GM12874 (cell line): ENCODE results near the gene ELP6.

Experiments
- CTCF ChIP-seq: IDR thresholded peaks from 2 replicates; pipeline ENCODE4 v1.5.1; 2011; ENCODE audit warnings: low read depth, mild to moderate bottlenecking, control low read depth, low read length, moderate library complexity; ENCODE audit not compliant: insufficient read depth

The ELP6 gene

GRCh38 chr3:47482366-47482765 is 31.1 kb downstream of the ELP6 start:
- TF ChIP-seq CTCF = no peak

GRCh38 chr3:47479826-47480160 is 33.7 kb downstream of the ELP6 start:
- no peak for TF ChIP-seq CTCF

- TF ChIP-seq CTCF = no peak
Measured at GRCh38 chr3:47478022-47478421, 35.5 kb downstream of the ELP6 start.

- TF ChIP-seq CTCF = no peak
Measured at GRCh38 chr3:47476644-47477199, 36.8 kb downstream of the ELP6 start.

- no peak for TF ChIP-seq CTCF
Measured at GRCh38 chr3:47476330-47476626, 37.2 kb downstream of the ELP6 start.

GRCh38 chr3:47475570-47476329 is 37.8 kb downstream of the ELP6 start, which contains the start of gene SCAP:
Gene SCAP (minus strand): TSS chr3:47475941. CDS start chr3:47442993, 32,948 bp downstream.
- peak; percentile 89 for TF ChIP-seq CTCF

GRCh38 chr3:47475029-47475569 is 38.4 kb downstream of the ELP6 start:
- no peak for TF ChIP-seq CTCF
